ENCODE data around the gene CD93.

DNA sequence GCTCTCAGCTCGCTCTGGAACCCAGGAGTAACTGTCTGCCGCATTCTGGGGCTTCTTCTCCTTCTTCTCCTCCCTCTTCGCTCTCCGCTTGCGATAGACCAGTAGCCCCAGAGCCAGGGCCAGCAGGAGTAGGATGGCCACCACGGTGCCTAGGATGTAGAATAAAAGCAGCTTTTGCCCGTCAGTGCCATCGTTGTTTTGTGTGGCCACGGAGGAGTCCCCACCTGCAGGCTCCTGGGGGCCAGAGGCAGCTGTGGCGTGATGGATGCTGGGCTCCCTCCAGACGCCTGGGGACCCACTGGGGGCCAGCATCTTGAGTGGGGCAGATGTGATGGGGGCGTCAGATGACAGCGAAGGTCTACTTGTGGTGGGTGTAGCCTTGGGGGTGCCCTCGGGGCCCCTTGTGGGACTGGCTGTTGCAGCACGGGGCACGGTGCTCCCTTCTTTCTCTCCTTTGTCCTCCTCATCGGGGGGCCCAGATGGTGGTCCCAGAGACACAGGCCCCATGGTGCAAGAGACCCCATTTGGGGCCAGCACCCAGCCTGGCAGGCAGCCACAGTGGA is 1.8 kb downstream of the CD93 start:
- TF ChIP-seq MXI1 (conservative IDR thresholded peaks at IDR 0.05; ENCODE audit: poor library complexity, severe bottlenecking): no peak
- no peak for TF ChIP-seq EP300 (conservative IDR thresholded peaks at IDR 0.05; ENCODE audit: poor library complexity, severe bottlenecking)

Measured in neural cell (in vitro differentiated cells).